ENCODE measurements around the gene ELAVL2. TPM values are rescaled to one million over a fixed set of nuclear protein-coding genes. Genes with fewer than 3 reads are reported as not detected.

The ELAVL2 gene
- total RNA-seq, 1 experiment from 2014 or later: 16.8 TPM

DNA sequence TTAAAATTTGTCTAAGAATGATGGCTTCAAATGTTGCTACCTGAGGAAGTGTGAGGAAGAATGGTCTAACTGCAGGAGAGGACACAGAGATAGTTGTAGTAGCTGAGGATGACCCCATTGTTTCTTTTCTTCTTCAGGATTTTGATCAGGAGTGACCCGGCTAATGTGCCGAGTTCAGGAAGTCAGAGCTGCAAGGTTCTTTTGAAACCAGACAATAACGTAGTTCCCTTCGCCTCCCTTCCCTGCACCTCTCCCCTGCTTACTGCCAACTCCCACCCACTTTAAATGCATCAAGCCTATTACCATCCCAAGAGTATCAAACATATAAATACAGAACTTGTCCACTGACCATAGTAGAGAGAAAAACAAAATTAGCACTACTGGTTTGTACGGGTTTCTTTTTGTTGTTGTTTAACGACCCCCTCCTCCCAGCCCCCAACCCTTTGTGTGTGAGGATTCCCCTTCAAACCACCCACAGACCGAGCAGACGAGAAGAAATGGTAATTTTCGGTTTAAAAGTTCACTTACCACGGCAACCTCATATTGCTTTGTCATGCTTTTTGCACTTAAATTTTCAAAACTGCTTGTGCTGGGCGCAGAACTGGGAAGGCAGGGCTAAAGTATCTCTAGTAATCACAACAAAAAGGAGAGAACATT is 23.5 kb upstream of the ELAVL2 start:
- peak overlapping the region; percentile 78 to 88 for H3K4me3 Mint-ChIP-seq

More for the DNA sequence above, 23.5 kb upstream of the ELAVL2 start:
- peak overlapping the region; percentile 74 for H3K9ac ChIP-seq (ENCODE audit: extremely low read depth, insufficient read length, low read length)
- peak overlapping the region; percentile 6 to 93 (median 34); a peak in 5 of 7 replicates for H3K27ac Mint-ChIP-seq
- H2BK5ac ChIP-seq (ENCODE audit: insufficient read length, low read length): no peak overlapping the region
- no peak overlapping the region; the same call in 1 of the 2 replicates for H3K14ac ChIP-seq (ENCODE audit: insufficient read depth, low read length)
- no peak overlapping the region for H4K5ac ChIP-seq (ENCODE audit: insufficient read length, low read depth, low read length)
- H2AK5ac ChIP-seq (ENCODE audit: insufficient read length, low read length): no peak overlapping the region
- H3K4me1 Mint-ChIP-seq: peaks cover 23% of the 10 kb centered on the region in 2 experiments
- no peak overlapping the region for H2BK15ac ChIP-seq (ENCODE audit: low read depth, low read length)
- H3K23me2 ChIP-seq (ENCODE audit: insufficient read length, low read depth, low read length, poor library complexity, severe bottlenecking): peaks cover 17% of the 10 kb centered on the region
- DNase-seq: no peak
- no peak overlapping the region for H3K27ac ChIP-seq (ENCODE audit: insufficient read length, low read depth, low read length)
- no peaks in the 10 kb centered on the region for H3K9me3 ChIP-seq (ENCODE audit: control insufficient read depth, low read depth, low read length)
- TF ChIP-seq, protein P1, sequence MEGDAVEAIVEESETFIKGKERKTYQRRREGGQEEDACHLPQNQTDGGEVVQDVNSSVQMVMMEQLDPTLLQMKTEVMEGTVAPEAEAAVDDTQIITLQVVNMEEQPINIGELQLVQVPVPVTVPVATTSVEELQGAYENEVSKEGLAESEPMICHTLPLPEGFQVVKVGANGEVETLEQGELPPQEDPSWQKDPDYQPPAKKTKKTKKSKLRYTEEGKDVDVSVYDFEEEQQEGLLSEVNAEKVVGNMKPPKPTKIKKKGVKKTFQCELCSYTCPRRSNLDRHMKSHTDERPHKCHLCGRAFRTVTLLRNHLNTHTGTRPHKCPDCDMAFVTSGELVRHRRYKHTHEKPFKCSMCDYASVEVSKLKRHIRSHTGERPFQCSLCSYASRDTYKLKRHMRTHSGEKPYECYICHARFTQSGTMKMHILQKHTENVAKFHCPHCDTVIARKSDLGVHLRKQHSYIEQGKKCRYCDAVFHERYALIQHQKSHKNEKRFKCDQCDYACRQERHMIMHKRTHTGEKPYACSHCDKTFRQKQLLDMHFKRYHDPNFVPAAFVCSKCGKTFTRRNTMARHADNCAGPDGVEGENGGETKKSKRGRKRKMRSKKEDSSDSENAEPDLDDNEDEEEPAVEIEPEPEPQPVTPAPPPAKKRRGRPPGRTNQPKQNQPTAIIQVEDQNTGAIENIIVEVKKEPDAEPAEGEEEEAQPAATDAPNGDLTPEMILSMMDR (conservative IDR thresholded peaks at IDR 0.05): no peak
- H3K36me3 Mint-ChIP-seq (ENCODE audit: insufficient read depth in 1 of 3, low read depth in 3 of 3): no peaks in the 10 kb centered on the region; a peak in 1 of 7 replicates
- H3K56ac ChIP-seq (ENCODE audit: insufficient read length, low read depth, low read length): no peak overlapping the region
- WGBS (ENCODE audit: extremely low coverage, insufficient read length, low lambda C conversion rate): no CpG with 5 or more reads among the region's 11 CpGs
- peak overlapping the region; percentile 91 for H3K4me2 ChIP-seq (ENCODE audit: insufficient read depth, insufficient read length, low read length)
- H3K27me3 Mint-ChIP-seq (ENCODE audit: low read depth): peaks cover 17% of the 10 kb centered on the region
- H3K4me1 ChIP-seq (ENCODE audit: insufficient read depth, low read length): no peaks in the 10 kb centered on the region
- peak overlapping the region; percentile 95 for H2AFZ ChIP-seq (ENCODE audit: low read length)
- no peak overlapping the region for H3K23ac ChIP-seq (ENCODE audit: insufficient read length, low read depth, low read length)
- no peak overlapping the region for H2BK20ac ChIP-seq (ENCODE audit: low read depth, low read length, poor library complexity, severe bottlenecking)
- no peaks in the 10 kb centered on the region for H4K20me1 ChIP-seq (ENCODE audit: control insufficient read depth, insufficient read depth, insufficient read length)
- no peak overlapping the region for H4K8ac ChIP-seq (replicated peaks; ENCODE audit: insufficient read length, low read depth, low read length)
- no peaks in the 10 kb centered on the region for H3K79me2 ChIP-seq (ENCODE audit: insufficient read depth, low read length)
- no peaks in the 10 kb centered on the region for H3K9me3 Mint-ChIP-seq
- no peak overlapping the region for H3K4ac ChIP-seq (ENCODE audit: low read depth, low read length)
- no peak overlapping the region for H3K18ac ChIP-seq (ENCODE audit: insufficient read length, low read depth, low read length)
- H3K79me1 ChIP-seq (ENCODE audit: insufficient read depth, low read depth, low read length, poor library complexity, severe bottlenecking): no peaks in the 10 kb centered on the region
- no peak overlapping the region for H3T11ph ChIP-seq (ENCODE audit: low read length)
- no peak overlapping the region for H2BK120ac ChIP-seq (ENCODE audit: low read depth, low read length, poor library complexity, severe bottlenecking)
- H4K91ac ChIP-seq (ENCODE audit: insufficient read length, low read depth, low read length): no peak overlapping the region
- H2BK12ac ChIP-seq (ENCODE audit: insufficient read length, low read depth, low read length): no peak overlapping the region
- H3K27me3 ChIP-seq (ENCODE audit: insufficient read depth, low read length): no peaks in the 10 kb centered on the region; the same call in 1 of the 2 replicates
